Upper lobe of left lung (tissue), 4 donors: ENCODE measurements around the gene RGS8.

Source experiments
- EP300 ChIP-seq, 4 donors: sonication (generic); formaldehyde crosslinking; IDR thresholded peaks; one replicate each; pipeline ENCODE4 v1.5.1; 2017; ENCODE audit warnings: antibody characterized with exemption in 4 of 4, control low read depth in 2 of 4
- POLR2A ChIP-seq, 4 donors: fragments of 450-650 bp; IDR thresholded peaks; one replicate each; pipeline ENCODE4 v1.5.1; 2016 to 2017; ENCODE audit warnings: antibody characterized with exemption in 4 of 4, mild to moderate bottlenecking in 2 of 4
- POLR2AphosphoS5 ChIP-seq, 2 donors: sonication (generic); formaldehyde crosslinking; IDR thresholded peaks; one replicate each; pipeline ENCODE4 v1.5.1; 2017; ENCODE audit warnings: antibody characterized with exemption in 2 of 2
- TF ChIP-seq, protein P1 (sequence below), 6 experiments: fragments of 450-650 bp in 4 of 6; fragments of 200-600 bp in 2 of 6; sonication (generic) in 2 of 6; IDR thresholded peaks; one replicate each; pipeline ENCODE4 v1.5.1; 2016 to 2019; ENCODE audit warnings: antibody characterized with exemption in 6 of 6

DNA sequence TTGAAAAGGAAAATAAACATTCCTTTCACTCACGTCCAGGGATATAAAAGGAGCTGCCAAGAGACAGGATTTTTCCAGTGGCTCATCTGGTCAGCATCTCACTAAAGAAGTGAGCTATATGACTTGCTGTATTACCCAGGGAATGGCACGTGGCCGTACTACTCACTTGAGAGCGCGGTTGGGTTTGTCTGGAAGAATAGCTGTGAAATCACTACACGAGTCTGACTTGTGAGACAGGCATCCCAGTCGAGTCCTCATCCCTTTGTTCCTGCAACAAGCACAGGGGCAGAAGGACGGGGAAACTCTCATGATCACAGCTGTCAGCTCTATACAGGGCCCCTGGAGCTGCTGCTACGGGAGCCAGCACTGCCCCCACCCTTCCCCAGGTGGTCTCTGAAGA is 17.7 kb downstream of the RGS8 start:
- TF ChIP-seq, protein P1, sequence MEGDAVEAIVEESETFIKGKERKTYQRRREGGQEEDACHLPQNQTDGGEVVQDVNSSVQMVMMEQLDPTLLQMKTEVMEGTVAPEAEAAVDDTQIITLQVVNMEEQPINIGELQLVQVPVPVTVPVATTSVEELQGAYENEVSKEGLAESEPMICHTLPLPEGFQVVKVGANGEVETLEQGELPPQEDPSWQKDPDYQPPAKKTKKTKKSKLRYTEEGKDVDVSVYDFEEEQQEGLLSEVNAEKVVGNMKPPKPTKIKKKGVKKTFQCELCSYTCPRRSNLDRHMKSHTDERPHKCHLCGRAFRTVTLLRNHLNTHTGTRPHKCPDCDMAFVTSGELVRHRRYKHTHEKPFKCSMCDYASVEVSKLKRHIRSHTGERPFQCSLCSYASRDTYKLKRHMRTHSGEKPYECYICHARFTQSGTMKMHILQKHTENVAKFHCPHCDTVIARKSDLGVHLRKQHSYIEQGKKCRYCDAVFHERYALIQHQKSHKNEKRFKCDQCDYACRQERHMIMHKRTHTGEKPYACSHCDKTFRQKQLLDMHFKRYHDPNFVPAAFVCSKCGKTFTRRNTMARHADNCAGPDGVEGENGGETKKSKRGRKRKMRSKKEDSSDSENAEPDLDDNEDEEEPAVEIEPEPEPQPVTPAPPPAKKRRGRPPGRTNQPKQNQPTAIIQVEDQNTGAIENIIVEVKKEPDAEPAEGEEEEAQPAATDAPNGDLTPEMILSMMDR (IDR thresholded peaks at IDR 0.05), result no peak
- TF ChIP-seq POLR2A (IDR thresholded peaks at IDR 0.05), result no peak
- no peak for TF ChIP-seq POLR2AphosphoS5 (IDR thresholded peaks at IDR 0.05)
- TF ChIP-seq EP300 (IDR thresholded peaks at IDR 0.05), result no peak
